Endothelial cell of umbilical vein (primary cell): Measurements from ENCODE around the gene SH3BP1.

Experiments used
- CTCF ChIP-seq, 2 donors: IDR thresholded peaks; 1 replicate in 1 of 2; 2 replicates in 1 of 2; pipeline ENCODE4 v1.5.1; 2011; ENCODE audit warnings: low read length in 2 of 2, mild to moderate bottlenecking in 2 of 2, moderate library complexity in 2 of 2, control low read depth in 1 of 2, inconsistent platforms in 1 of 2, low read depth in 1 of 2; ENCODE audit not compliant: insufficient read depth in 1 of 2; ENCODE audit errors: extremely low read depth in 1 of 2
- EZH2 ChIP-seq: IDR thresholded peaks from 2 replicates; pipeline ENCODE4 v1.6.1; 2012; ENCODE audit warnings: borderline replicate concordance, low read depth, mild to moderate bottlenecking, moderate library complexity, low read length, inconsistent platforms; ENCODE audit not compliant: severe bottlenecking
- GATA2 ChIP-seq: IDR thresholded peaks from 2 replicates; pipeline ENCODE4 v1.7.0; 2011; ENCODE audit warnings: low read depth, mild to moderate bottlenecking, moderate library complexity, mixed read lengths, low read length; ENCODE audit not compliant: insufficient read length, insufficient read depth
- JUN ChIP-seq: IDR thresholded peaks from 2 replicates; pipeline ENCODE4 v1.6.1; 2011; ENCODE audit warnings: borderline replicate concordance, low read depth; ENCODE audit not compliant: insufficient read length, insufficient read depth
- MAX ChIP-seq: IDR thresholded peaks from 2 replicates; pipeline ENCODE4 v1.6.1; 2011; ENCODE audit not compliant: insufficient read depth, insufficient read length
- MYC ChIP-seq: IDR thresholded peaks from one replicate; pipeline ENCODE4 v1.6.1; 2011; ENCODE audit warnings: mild to moderate bottlenecking, low read depth, low read length
- POLR2A ChIP-seq: IDR thresholded peaks from 2 replicates; pipeline ENCODE4 v1.6.1; 2012; ENCODE audit warnings: low read depth, mild to moderate bottlenecking, control low read depth, low read length
- POLR2AphosphoS5 ChIP-seq: IDR thresholded peaks from 2 replicates; pipeline ENCODE4 v1.6.1; 2012; ENCODE audit warnings: low read depth, mild to moderate bottlenecking, control low read depth, low read length, moderate library complexity; ENCODE audit not compliant: insufficient read depth

DNA sequence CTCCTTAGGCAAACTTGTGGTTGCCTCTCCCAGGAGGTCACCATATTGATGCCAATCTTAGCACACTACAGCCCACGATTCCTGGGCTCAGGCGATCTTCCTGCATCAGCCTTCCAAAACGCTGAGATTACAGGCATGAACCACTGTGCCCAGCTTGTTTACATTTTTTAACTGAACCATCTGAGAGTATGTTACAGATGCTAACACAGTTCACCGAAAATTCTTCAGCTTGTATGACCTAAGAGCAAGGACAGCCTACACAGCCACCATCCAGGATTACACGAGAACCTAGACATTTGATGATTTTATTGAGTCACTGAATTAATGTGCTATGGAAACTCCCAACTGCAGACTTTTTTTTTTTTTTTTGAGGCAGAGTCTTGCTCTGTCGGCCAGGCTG lies 30.1 kb downstream of the SH3BP1 start:
- TF ChIP-seq CTCF (IDR thresholded peaks at IDR 0.05; ENCODE audit: extremely low read depth in 1 of 2, insufficient read depth in 1 of 2, low read depth in 1 of 2, low read length in 2 of 2), result no peak
- no peak for TF ChIP-seq POLR2A
- TF ChIP-seq MYC, result no peak
- no peak for TF ChIP-seq EZH2
- TF ChIP-seq MAX, result no peak
- TF ChIP-seq JUN, result no peak
- TF ChIP-seq POLR2AphosphoS5, result no peak
- no peak for TF ChIP-seq GATA2
